Measurements from ENCODE around the gene KTI12. TPM values are rescaled to one million over a fixed set of nuclear protein-coding genes. Genes with fewer than 3 reads are reported as not detected.
A peak's percentile ranks its signal among the peaks of the same experiment; 100 is the strongest.
"Not testable (repeated sequence)": the region's sequence is repeated elsewhere in the genome, so short reads cannot be mapped to it uniquely, and the experiment has no call there.

Gene KTI12
- total RNA-seq (2014; rRNA removed; shearing (Covaris generic)) (8.3 and 18.3 TPM in 2 replicates), polyA plus RNA-seq (2016; fragmentation: Nextera tagmentation; extraction: Ambion mirVana) (10.7 and 12.4 TPM in 2 replicates)

- Histone ChIP-seq H3K9me3 (ENCODE audit: low read depth) (no peaks in the 10 kb centered on the region), H3K9ac (peak within 1 kb of the TSS; percentile 92), H3K4me1 (ENCODE audit: insufficient read depth) (peaks cover 13% of the 10 kb centered on the region), H3F3A (ENCODE audit: insufficient read depth) (peaks cover 7% of the 10 kb centered on the region), H3K9me2 (ENCODE audit: insufficient read depth) (no peaks in the 10 kb centered on the region), H2AFZ (peak within 1 kb of the TSS; percentile 97), H3K4me3 (peak within 1 kb of the TSS; percentile 74), H3K4me2 (ENCODE audit: unreplicated experiment) (peak within 1 kb of the TSS; percentile 88), H3K27me3 (replicated peaks; ENCODE audit: insufficient read depth) (no peaks in the 10 kb centered on the region), H3K79me2 (ENCODE audit: insufficient read depth) (peaks cover 45% of the 10 kb centered on the region), H3K27ac (peak within 1 kb of the TSS; percentile 89), H4K20me1 (ENCODE audit: insufficient read depth) (no peaks in the 10 kb centered on the region), H3K36me3 (ENCODE audit: low read depth) (0 out of 2 replicates have a peak, but pooled peaks cover 6% of the 10 kb centered on the region)
- DNase-seq: peak; percentile 94
- in situ Hi-C loops (cut with MboI): no loop called here
- 3 to 4% methylated on average over 73 to 75 of the region's 78 CpGs for WGBS, 2 experiments (ENCODE audit: low coverage in 1 of 2, low lambda C conversion rate in 2 of 2, missing lambda C conversion rate in 2 of 2)
- no peak for TF ChIP-seq EZH2phosphoT487 (IDR thresholded peaks at IDR 0.05; ENCODE audit: insufficient read depth, low read depth)
- no peak for TF ChIP-seq EZH2 (IDR thresholded peaks at IDR 0.05; ENCODE audit: insufficient read depth, poor library complexity, severe bottlenecking)
Measured at GRCh38 chr1:52033190-52034049, at the start of gene KTI12. Gene KTI12 (minus strand): TSS chr1:52033810. CDS start chr1:52033761, 49 bp downstream.

GRCh38 chr1:52080014-52080415 lies 46.4 kb upstream of the KTI12 start:
- H3K4me2 ChIP-seq (ENCODE audit: unreplicated experiment): no peak overlapping the region
- H4K20me1 ChIP-seq (ENCODE audit: insufficient read depth): 0 out of 2 replicates have a peak, but pooled peaks cover 4% of the 10 kb centered on the region
- DNase-seq: no peak
- in situ Hi-C loops (cut with MboI): no loop called here
- H3K9ac ChIP-seq: no peak overlapping the region
- H2AFZ ChIP-seq: no peak overlapping the region
- 98% methylated on average over 3 of the region's 3 CpGs for WGBS, 2 experiments (ENCODE audit: low coverage in 1 of 2, low lambda C conversion rate in 2 of 2, missing lambda C conversion rate in 2 of 2)
- H3K27me3 ChIP-seq (replicated peaks; ENCODE audit: insufficient read depth): no peaks in the 10 kb centered on the region
- no peaks in the 10 kb centered on the region for H3K4me1 ChIP-seq (ENCODE audit: insufficient read depth)
- no peaks in the 10 kb centered on the region for H3K9me3 ChIP-seq (ENCODE audit: low read depth)
- peaks cover 9% of the 10 kb centered on the region; the same call in 1 of the 2 replicates for H3F3A ChIP-seq (ENCODE audit: insufficient read depth)
- H3K4me3 ChIP-seq: no peak overlapping the region
- H3K9me2 ChIP-seq (ENCODE audit: insufficient read depth): no peaks in the 10 kb centered on the region
- H3K27ac ChIP-seq: no peak overlapping the region
- peaks cover 23% of the 10 kb centered on the region for H3K36me3 ChIP-seq (ENCODE audit: low read depth)
- TF ChIP-seq EZH2 (IDR thresholded peaks at IDR 0.05; ENCODE audit: insufficient read depth, poor library complexity, severe bottlenecking) (no peak), EZH2phosphoT487 (IDR thresholded peaks at IDR 0.05; ENCODE audit: insufficient read depth, low read depth) (no peak)
- H3K79me2 ChIP-seq (ENCODE audit: insufficient read depth): peaks cover 61% of the 10 kb centered on the region

- H3K9me2 ChIP-seq (ENCODE audit: insufficient read depth); DNase-seq; H4K20me1 ChIP-seq (ENCODE audit: insufficient read depth); H3K27me3 ChIP-seq (replicated peaks; ENCODE audit: insufficient read depth); H3K4me1 ChIP-seq (ENCODE audit: insufficient read depth); in situ Hi-C loops (cut with MboI); H3K27ac ChIP-seq; H3K4me2 ChIP-seq (ENCODE audit: unreplicated experiment); H3F3A ChIP-seq (ENCODE audit: insufficient read depth); H3K4me3 ChIP-seq; H3K9ac ChIP-seq; H3K9me3 ChIP-seq (ENCODE audit: low read depth); H2AFZ ChIP-seq: not testable (repeated sequence)
- Histone ChIP-seq H3K79me2 (ENCODE audit: insufficient read depth) (peaks cover 63% of the 10 kb centered on the region), H3K36me3 (ENCODE audit: low read depth) (peaks cover 23% of the 10 kb centered on the region; the same call in 1 of the 2 replicates)
- WGBS, 2 experiments (ENCODE audit: low coverage in 1 of 2, low lambda C conversion rate in 2 of 2, missing lambda C conversion rate in 2 of 2): 87% methylated on average over 6 of the region's 6 CpGs
Measured at GRCh38 chr1:52077277-52077676, 43.7 kb upstream of the KTI12 start.

- H3K9ac ChIP-seq: no peak overlapping the region
- no peak overlapping the region for H3K4me2 ChIP-seq (ENCODE audit: unreplicated experiment)
- no peaks in the 10 kb centered on the region for H3K27me3 ChIP-seq (replicated peaks; ENCODE audit: insufficient read depth)
- no peak overlapping the region for H3K4me3 ChIP-seq
- H3K4me1 ChIP-seq (ENCODE audit: insufficient read depth): no peaks in the 10 kb centered on the region
- no peaks in the 10 kb centered on the region for H3K9me2 ChIP-seq (ENCODE audit: insufficient read depth)
- H2AFZ ChIP-seq: no peak overlapping the region
- in situ Hi-C loops (cut with MboI): no loop called here
- H3K36me3 ChIP-seq (ENCODE audit: low read depth): peaks cover 24% of the 10 kb centered on the region
- H3K9me3 ChIP-seq (ENCODE audit: low read depth): no peaks in the 10 kb centered on the region
- no peaks in the 10 kb centered on the region for H4K20me1 ChIP-seq (ENCODE audit: insufficient read depth)
- H3K27ac ChIP-seq: no peak overlapping the region
- DNase-seq: no peak
- H3F3A ChIP-seq (ENCODE audit: insufficient read depth): no peaks in the 10 kb centered on the region
- 79 to 81% methylated on average over 6 of the region's 6 CpGs for WGBS, 2 experiments (ENCODE audit: low coverage in 1 of 2, low lambda C conversion rate in 2 of 2, missing lambda C conversion rate in 2 of 2)
- TF ChIP-seq EZH2 (IDR thresholded peaks at IDR 0.05; ENCODE audit: insufficient read depth, poor library complexity, severe bottlenecking) (no peak), EZH2phosphoT487 (IDR thresholded peaks at IDR 0.05; ENCODE audit: insufficient read depth, low read depth) (no peak)
- H3K79me2 ChIP-seq (ENCODE audit: insufficient read depth): peaks cover 94% of the 10 kb centered on the region
Measured at GRCh38 chr1:52072291-52072690, 38.7 kb upstream of the KTI12 start.

Measured in GM23248 (cell line).